ENCODE measurements around the gene ALDH1A1.

DNA sequence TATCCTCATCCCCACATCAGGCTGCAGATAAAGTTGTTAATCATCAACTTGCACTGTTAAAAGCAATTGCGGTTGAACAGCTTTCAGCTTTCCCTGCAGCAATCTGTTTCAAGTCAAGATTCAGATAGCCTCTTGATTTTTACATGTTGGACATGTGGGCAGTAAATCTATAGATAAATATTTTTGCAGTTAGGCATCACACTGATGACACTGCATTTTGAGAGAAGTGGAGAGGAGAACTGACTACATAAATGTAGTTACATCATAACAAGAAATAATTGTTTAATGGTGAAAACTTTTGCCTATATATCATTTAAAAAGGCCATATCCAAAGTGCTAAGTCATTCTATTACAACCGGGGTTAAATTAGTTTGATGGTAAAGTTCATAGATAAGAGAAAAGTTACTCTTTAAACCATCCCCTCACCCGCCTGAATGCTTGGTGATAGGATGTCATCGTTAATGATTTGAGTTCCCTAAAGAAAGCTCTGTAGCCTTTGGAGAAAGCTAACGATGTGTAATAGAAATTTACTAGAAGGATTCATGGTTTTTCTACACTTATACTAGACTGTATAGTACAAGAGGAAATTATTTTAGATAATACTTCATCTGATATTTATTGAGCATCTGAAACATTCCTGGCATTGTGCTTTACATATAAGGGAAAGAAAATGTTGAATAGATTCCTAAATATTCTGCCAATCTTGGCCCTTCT is 30.8 kb upstream of the ALDH1A1 start:
- no peak for TF ChIP-seq CTBP1 (IDR thresholded peaks at IDR 0.05; ENCODE audit: borderline replicate concordance)
- TF ChIP-seq FOXM1 (IDR thresholded peaks at IDR 0.05; ENCODE audit: borderline replicate concordance): no peak
- no peak for TF ChIP-seq TARDBP (IDR thresholded peaks at IDR 0.05)
- no peak for TF ChIP-seq SUZ12 (IDR thresholded peaks at IDR 0.05)
- no peak for TF ChIP-seq NFRKB (IDR thresholded peaks at IDR 0.05)
- TF ChIP-seq SP1 (IDR thresholded peaks at IDR 0.05): no peak
